ENCODE results near the gene PARN.

GRCh38 chr16:14520753-14521152, 109.3 kb downstream of the PARN start:
- TF ChIP-seq CTCF (IDR thresholded peaks at IDR 0.05) (no peak), POLR2A (IDR thresholded peaks at IDR 0.05) (no peak), POLR2AphosphoS5 (IDR thresholded peaks at IDR 0.05) (no peak)

Data from breast epithelium (tissue), 3 donors.